Measurements from ENCODE around the gene LRRC4B.

- TF ChIP-seq CTCF (IDR thresholded peaks at IDR 0.05): no peak
- TF ChIP-seq POLR2A (IDR thresholded peaks at IDR 0.05): no peak
Observed at GRCh38 chr19:50517704-50518075, 50.5 kb downstream of the LRRC4B start.

Measured in thyroid gland (tissue), 4 donors.